Measurements from ENCODE around the gene ANXA4. TPM values are rescaled to one million over a fixed set of nuclear protein-coding genes. Genes with fewer than 3 reads are reported as not detected.
"Not testable (repeated sequence)": the region's sequence is repeated elsewhere in the genome, so short reads cannot be mapped to it uniquely, and the experiment has no call there.

ANXA4 gene
- total RNA-seq, 4 donors from 2014 or later: 106 to 216 (median 156) TPM

DNA sequence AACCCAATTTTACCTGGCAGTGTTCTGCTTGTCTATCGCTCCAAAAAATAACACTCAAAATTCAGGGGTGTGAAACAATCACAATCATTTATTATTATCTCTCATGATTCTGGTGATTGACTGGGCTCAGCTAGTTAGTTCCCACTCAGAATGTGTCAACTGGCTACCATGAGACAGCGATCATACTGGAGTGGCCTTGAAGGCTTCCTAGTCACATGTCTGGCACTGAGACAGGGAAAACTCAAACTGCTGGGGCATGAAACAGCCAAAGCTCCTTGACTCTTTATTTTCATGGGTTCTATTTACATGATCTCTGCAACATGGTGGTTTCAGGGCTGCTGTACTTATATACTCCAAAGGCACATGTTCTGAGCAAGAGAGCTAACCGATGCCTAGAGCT is 6.2 kb upstream of the ANXA4 start:
- Histone ChIP-seq H3K27me3 (no peaks in the 10 kb centered on the region), H3K9me3 (no peaks in the 10 kb centered on the region), H3K4me1 (peaks cover 0 to 3% (median 0%) of the 10 kb centered on the region in 4 donors), H3K4me3 (no peak overlapping the region), H3K27ac (no peak overlapping the region), H3K36me3 (no peaks in the 10 kb centered on the region)
- DNase-seq: no peak
- TF ChIP-seq, protein P1, sequence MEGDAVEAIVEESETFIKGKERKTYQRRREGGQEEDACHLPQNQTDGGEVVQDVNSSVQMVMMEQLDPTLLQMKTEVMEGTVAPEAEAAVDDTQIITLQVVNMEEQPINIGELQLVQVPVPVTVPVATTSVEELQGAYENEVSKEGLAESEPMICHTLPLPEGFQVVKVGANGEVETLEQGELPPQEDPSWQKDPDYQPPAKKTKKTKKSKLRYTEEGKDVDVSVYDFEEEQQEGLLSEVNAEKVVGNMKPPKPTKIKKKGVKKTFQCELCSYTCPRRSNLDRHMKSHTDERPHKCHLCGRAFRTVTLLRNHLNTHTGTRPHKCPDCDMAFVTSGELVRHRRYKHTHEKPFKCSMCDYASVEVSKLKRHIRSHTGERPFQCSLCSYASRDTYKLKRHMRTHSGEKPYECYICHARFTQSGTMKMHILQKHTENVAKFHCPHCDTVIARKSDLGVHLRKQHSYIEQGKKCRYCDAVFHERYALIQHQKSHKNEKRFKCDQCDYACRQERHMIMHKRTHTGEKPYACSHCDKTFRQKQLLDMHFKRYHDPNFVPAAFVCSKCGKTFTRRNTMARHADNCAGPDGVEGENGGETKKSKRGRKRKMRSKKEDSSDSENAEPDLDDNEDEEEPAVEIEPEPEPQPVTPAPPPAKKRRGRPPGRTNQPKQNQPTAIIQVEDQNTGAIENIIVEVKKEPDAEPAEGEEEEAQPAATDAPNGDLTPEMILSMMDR (IDR thresholded peaks at IDR 0.05): no peak

DNA sequence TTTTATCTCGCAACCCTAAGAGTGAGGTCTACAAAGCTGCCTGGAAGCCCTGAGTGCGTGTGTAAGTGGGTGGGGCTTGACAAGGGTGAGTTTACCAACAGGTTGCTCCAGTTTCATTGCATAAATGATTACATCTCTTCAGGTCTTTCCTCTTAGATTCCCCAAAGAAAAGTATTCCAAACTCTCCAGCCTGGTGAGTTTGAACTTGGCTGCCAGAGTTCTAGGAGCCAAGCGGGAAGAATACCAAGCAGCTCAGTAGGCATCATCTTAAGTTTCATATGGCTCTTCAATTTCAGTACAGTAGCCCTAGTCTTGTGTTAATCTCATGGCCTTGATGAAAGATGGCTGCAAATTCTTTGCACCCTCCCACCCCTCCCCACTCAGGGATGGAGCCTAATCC is 3.8 kb upstream of the ANXA4 start:
- not testable (repeated sequence) for H3K9me3 ChIP-seq, H3K27ac ChIP-seq, H3K4me3 ChIP-seq, H3K27me3 ChIP-seq, H3K36me3 ChIP-seq, DNase-seq
- H3K4me1 ChIP-seq: peaks cover 0 to 12% (median 0%) of the 10 kb centered on the region in 4 donors

DNA sequence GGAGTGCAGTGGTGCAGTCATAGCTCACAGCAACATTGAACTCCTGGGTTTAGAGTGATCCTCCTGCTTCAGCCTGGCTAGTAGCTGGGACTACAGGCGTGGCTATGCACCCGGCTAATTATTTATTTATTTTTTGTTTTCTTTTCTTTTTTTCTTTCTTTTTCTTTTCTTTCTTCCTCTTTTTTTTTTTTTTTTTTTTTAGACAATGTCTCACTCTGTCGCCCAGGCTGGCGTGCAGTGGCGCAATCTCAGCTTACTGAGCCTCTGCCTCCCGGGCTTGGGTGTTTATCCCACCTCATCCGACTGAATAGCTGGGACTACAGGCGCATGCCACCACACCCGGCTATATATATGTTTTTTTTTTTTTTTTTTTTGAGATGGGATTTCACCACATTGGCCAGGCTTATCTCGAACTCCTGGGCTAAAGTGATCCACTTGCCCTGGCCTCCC is 1.4 kb upstream of the ANXA4 start:
- Histone ChIP-seq H3K9me3 (no peaks in the 10 kb centered on the region), H3K27ac (peak overlapping the region in 3 of 4 donors; percentile 88 to 92 (median 91)), H3K4me3 (peak overlapping the region in 1 of 4 donors; percentile 83), H3K4me1 (peaks cover 0 to 33% (median 0%) of the 10 kb centered on the region in 4 donors), H3K27me3 (no peaks in the 10 kb centered on the region), H3K36me3 (no peaks in the 10 kb centered on the region)
- TF ChIP-seq POLR2A (IDR thresholded peaks at IDR 0.05): no peak
- TF ChIP-seq, protein P1 (IDR thresholded peaks at IDR 0.05): no peak
- no peak for DNase-seq

DNA sequence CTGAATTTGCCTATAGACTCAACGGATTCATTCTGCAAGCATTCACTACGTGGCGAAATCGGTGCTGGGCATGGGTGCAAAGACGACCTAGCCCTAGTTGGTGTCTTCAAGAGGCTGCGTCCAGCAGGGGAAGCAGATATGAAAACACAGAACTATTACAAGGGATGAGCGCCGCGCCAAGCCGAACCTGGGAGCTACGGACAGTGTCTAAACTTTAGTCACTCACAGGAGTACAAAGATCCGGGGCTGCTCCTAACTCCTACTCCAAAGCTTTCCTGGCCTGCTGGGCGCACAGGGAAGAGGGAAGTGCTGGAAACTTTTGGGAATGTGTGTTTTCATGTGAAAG is 732 bp upstream of the ANXA4 start:
- H3K4me3 ChIP-seq: peak overlapping the region; percentile 76 to 92 (median 83)
- TF ChIP-seq, protein P1 (IDR thresholded peaks at IDR 0.05): peak in 2 of 6 experiments; percentile 24 to 36
- peak in 1 of 2 donors; percentile 33 for TF ChIP-seq POLR2A (IDR thresholded peaks at IDR 0.05)
- no peaks in the 10 kb centered on the region for H3K9me3 ChIP-seq
- H3K27me3 ChIP-seq: no peaks in the 10 kb centered on the region
- peak; percentile 56 to 83 (median 76) for DNase-seq
- peaks cover 0 to 36% (median 0%) of the 10 kb centered on the region in 4 donors for H3K4me1 ChIP-seq
- H3K36me3 ChIP-seq: no peaks in the 10 kb centered on the region
- H3K27ac ChIP-seq: peak overlapping the region; percentile 82 to 92 (median 90)

DNA sequence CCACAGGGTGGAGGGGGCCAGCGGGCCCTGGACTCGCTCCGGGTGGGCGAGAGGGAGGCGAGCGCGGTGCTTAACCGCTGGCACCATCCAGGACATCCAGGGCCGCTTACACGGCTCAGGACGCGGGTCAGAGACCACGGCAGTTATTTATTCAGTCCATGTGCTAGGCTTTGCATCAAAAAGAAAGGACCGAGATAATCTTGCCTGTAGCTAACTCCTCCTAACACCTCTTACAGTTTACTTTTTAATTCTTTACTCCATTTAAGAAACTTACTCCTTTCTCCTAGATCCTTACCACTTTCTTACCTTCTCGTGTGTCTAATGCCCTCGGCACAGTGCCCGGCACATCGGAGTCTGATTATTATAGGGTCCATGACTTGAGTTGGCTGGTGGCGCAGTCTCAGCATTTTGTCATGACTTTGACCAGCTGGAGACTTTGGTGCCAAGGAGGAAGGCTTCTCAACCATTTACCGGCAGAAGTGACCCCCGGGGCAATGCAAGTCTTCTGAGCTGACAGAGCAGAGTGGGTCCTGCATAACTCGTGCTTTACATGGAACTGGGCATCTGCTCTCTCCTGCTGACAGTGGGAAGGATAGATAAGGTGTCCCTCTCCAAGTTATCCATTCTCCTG is 503 bp downstream of the ANXA4 start:
- TF ChIP-seq POLR2A (IDR thresholded peaks at IDR 0.05): no peak
- TF ChIP-seq, protein P1 (IDR thresholded peaks at IDR 0.05): no peak
- Histone ChIP-seq H3K27me3 (no peaks in the 10 kb centered on the region), H3K9me3 (no peaks in the 10 kb centered on the region), H3K36me3 (no peaks in the 10 kb centered on the region), H3K4me3 (peak overlapping the region; percentile 76 to 92 (median 83)), H3K4me1 (peaks cover 0 to 39% (median 0%) of the 10 kb centered on the region in 4 donors), H3K27ac (peak overlapping the region; percentile 82 to 92 (median 90))
- peak in 1 of 3 donors; percentile 56 for DNase-seq

DNA sequence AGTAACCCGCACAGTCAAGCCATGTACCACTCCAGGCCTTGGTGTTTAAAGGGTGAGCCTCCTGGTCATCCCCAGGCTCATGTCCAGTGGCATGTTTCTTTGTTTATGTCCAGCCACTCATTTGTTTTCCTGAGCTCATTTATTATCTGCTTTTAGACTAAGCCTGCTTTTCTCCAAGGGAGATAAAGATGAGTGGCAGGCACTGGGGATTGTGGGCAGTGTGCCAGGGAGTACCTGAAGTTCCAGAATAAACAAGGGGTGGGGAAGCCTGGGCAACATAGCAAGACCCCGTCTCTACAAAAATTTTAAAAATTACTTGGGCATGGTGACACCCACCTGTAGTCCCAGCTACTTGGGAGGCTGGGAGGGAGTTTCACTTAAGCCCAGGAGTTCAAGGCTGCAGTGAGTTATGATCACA is 1.9 kb downstream of the ANXA4 start:
- peaks cover 0 to 41% (median 0%) of the 10 kb centered on the region in 4 donors for H3K4me1 ChIP-seq
- TF ChIP-seq, protein P1 (IDR thresholded peaks at IDR 0.05): no peak
- no peak for TF ChIP-seq POLR2A (IDR thresholded peaks at IDR 0.05)
- no peaks in the 10 kb centered on the region for H3K9me3 ChIP-seq
- H3K27me3 ChIP-seq: no peaks in the 10 kb centered on the region
- no peaks in the 10 kb centered on the region for H3K36me3 ChIP-seq
- peak overlapping the region in 2 of 4 donors; percentile 2 to 5 for H3K27ac ChIP-seq
- H3K4me3 ChIP-seq: peak overlapping the region in 2 of 4 donors; percentile 76 to 83
- no peak for DNase-seq
